ENCODE measurements around the gene HIPK3. TPM values are rescaled to one million over a fixed set of nuclear protein-coding genes. Genes with fewer than 3 reads are reported as not detected.

Gene HIPK3
- total RNA-seq, 1 donor from 2014 or later = 100 TPM

DNA sequence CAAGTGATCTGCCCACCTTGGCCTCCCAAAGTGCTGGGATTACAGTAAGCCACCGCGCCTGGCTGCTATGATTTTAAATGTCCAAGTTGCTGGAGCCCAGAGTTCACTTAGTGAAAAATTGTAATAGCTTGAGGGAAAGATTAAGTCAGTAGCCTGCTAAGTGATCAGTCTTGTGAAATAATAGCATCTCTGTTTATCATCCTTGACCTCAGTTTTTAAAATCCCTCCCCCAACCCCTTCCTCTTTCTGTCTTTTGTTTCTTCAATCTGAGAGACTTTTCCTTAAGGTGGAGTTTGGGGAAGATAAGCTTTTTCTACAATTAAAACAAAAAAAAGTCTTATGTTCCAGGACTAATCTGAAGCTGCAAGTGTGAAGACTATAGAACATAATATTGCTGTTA lies 6.4 kb downstream of the HIPK3 start:
- FAIRE-seq (no peak), DNase-seq (ENCODE audit: low read depth) (no peak)
- Histone ChIP-seq H3K27me3 (ENCODE audit: control insufficient read depth, insufficient read depth, low read length) (no peaks in the 10 kb centered on the region), H3K36me3 (ENCODE audit: control insufficient read depth, insufficient read depth, low read length) (no peaks in the 10 kb centered on the region), H3K4me3 (ENCODE audit: low read depth, low read length) (no peak overlapping the region)
- TF ChIP-seq, protein P1, sequence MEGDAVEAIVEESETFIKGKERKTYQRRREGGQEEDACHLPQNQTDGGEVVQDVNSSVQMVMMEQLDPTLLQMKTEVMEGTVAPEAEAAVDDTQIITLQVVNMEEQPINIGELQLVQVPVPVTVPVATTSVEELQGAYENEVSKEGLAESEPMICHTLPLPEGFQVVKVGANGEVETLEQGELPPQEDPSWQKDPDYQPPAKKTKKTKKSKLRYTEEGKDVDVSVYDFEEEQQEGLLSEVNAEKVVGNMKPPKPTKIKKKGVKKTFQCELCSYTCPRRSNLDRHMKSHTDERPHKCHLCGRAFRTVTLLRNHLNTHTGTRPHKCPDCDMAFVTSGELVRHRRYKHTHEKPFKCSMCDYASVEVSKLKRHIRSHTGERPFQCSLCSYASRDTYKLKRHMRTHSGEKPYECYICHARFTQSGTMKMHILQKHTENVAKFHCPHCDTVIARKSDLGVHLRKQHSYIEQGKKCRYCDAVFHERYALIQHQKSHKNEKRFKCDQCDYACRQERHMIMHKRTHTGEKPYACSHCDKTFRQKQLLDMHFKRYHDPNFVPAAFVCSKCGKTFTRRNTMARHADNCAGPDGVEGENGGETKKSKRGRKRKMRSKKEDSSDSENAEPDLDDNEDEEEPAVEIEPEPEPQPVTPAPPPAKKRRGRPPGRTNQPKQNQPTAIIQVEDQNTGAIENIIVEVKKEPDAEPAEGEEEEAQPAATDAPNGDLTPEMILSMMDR (IDR thresholded peaks at IDR 0.05; ENCODE audit: insufficient read depth, low read length, severe bottlenecking) = no peak

DNA sequence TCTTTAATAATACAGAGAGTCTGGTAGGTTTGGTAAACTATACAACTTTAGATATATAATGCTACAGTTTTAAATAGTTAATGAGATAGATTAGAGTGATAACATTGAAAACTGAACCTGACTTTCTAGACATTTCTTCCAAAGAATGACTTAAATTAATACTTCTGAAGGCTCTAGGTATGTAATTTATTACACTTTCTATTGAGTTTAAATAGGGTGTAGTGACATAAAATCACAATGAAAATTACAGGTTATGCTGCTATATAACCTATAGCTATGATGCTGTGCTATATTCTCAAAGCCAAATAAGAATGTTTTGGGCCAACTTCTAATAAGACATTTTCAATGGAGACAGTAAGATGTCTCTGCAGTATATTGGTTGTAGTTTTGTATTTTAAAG lies 7.7 kb downstream of the HIPK3 start:
- no peak overlapping the region for H3K4me3 ChIP-seq (ENCODE audit: low read depth, low read length)
- H3K36me3 ChIP-seq (ENCODE audit: control insufficient read depth, insufficient read depth, low read length) = no peaks in the 10 kb centered on the region
- H3K27me3 ChIP-seq (ENCODE audit: control insufficient read depth, insufficient read depth, low read length) = no peaks in the 10 kb centered on the region
- DNase-seq (ENCODE audit: low read depth) (no peak), FAIRE-seq (no peak)
- TF ChIP-seq, protein P1 (IDR thresholded peaks at IDR 0.05; ENCODE audit: insufficient read depth, low read length, severe bottlenecking) = no peak

DNA sequence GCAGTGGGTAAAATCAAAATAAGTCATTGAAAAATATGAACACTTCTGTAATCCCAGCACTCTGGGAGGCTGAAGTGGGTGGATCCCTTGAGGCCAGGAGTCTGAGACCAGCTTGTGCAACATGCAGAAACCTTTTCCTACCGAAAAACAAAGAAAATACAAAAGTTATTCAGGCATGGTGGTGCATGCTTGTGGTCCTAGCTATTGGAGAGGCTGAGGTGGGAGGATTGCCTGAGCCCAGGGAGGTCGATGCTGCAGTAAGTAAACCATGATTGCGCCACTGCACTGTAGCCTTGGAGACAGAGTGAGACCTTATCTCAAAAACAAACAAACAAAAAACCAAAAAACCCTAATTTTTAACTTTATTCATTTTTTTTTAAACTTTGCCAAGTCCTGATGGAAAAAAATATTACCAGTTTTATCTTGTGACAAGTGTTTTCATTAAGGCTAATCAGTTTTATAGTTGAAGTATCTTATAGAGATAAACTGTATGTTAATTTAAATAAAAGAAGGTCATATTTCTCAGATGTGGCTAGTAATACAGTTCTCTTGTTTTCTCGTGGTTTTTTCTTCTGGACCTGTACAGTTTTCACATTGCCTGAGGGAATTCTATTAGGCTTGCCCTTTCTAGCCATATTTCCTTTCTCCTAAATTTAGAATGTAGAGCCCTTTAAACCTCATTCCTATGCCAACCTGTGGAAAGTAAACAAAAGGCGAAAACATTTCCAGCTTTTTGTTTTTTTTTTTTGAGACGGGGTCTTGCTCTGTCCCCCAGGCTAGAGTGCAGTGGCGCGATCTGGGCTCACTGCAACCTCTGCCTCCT lies 9.4 kb downstream of the HIPK3 start:
- Histone ChIP-seq H3K36me3 (ENCODE audit: control insufficient read depth, insufficient read depth, low read length) (no peaks in the 10 kb centered on the region), H3K4me3 (ENCODE audit: low read depth, low read length) (no peak overlapping the region), H3K27me3 (ENCODE audit: control insufficient read depth, insufficient read depth, low read length) (no peaks in the 10 kb centered on the region)
- no peak for FAIRE-seq
- TF ChIP-seq, protein P1 (IDR thresholded peaks at IDR 0.05; ENCODE audit: insufficient read depth, low read length, severe bottlenecking) = no peak
- DNase-seq (ENCODE audit: low read depth) = no peak

DNA sequence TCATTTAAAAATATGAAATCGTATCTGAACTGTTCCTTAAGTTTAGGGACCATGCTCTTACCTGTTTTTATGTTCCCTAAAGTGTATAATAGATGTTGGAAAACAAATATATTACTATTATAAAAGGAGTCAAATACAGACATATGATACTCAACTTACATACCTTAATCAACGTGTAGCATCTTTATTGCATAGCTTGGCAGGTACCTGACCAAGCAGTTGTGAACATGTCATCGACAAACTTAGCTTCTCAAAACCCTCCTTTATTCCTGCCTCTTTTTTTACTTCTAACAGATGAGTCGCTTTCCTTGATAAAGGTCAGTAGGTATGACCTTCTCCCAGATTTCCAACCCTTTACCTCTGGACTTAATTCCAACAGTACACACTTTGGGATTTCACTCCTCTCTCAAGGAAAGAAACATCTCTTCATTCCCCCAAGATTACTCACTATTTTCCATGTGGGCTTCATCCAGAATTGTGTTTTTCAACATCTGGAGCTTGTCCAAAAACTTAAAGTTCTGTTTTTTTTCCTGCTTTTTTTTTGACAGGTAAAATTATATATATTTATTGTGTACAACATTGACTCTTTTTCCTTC lies 11.9 kb downstream of the HIPK3 start:
- FAIRE-seq = no peak
- Histone ChIP-seq H3K4me3 (ENCODE audit: low read depth, low read length) (no peak overlapping the region), H3K27me3 (ENCODE audit: control insufficient read depth, insufficient read depth, low read length) (no peaks in the 10 kb centered on the region), H3K36me3 (ENCODE audit: control insufficient read depth, insufficient read depth, low read length) (no peaks in the 10 kb centered on the region)
- DNase-seq (ENCODE audit: low read depth) = no peak
- TF ChIP-seq, protein P1 (IDR thresholded peaks at IDR 0.05; ENCODE audit: insufficient read depth, low read length, severe bottlenecking) = no peak

DNA sequence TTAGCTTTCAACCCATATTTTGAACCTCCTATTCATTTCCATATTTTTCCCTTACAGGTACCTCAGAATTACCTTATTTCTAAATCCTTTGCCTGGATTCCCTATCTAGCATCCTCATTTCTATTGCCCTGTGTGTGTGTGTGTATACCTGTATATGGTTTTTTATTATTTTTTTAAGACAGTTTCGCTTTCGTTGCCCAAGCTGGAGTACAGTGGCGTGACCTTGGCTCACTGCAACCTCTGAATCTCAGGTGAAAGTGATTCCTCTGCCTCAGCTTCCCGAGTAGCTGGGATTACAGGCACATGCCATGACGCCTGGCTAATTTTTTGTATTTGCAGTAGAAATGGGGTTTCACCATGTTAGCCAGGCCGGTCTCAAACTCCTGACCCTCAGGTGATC lies 12.6 kb downstream of the HIPK3 start:
- FAIRE-seq (no peak), DNase-seq (ENCODE audit: low read depth) (no peak)
- no peaks in the 10 kb centered on the region for H3K27me3 ChIP-seq (ENCODE audit: control insufficient read depth, insufficient read depth, low read length)
- H3K4me3 ChIP-seq (ENCODE audit: low read depth, low read length) = no peak overlapping the region
- TF ChIP-seq, protein P1 (IDR thresholded peaks at IDR 0.05; ENCODE audit: insufficient read depth, low read length, severe bottlenecking) = no peak
- H3K36me3 ChIP-seq (ENCODE audit: control insufficient read depth, insufficient read depth, low read length) = no peaks in the 10 kb centered on the region
